Neural cell (in vitro differentiated cells): ENCODE data around the gene SFT2D1. TPM values are rescaled to one million over a fixed set of nuclear protein-coding genes. Genes with fewer than 3 reads are reported as not detected.

Experiments
- H2AFZ ChIP-seq: fragments of 200-600, 300-800 bp; sonication (generic), shearing (Covaris generic); 2 replicates; pipeline ENCODE4 v1.6.0; 2014; ENCODE audit warnings: low read depth, mild to moderate bottlenecking, antibody characterized with exemption, low read length, moderate library complexity
- H3F3A ChIP-seq: fragments of 200-600 bp; shearing (Covaris generic); 2 replicates; pipeline ENCODE4 v1.6.1; 2016; ENCODE audit warnings: mild to moderate bottlenecking, moderate library complexity, mixed read lengths, antibody characterized with exemption, low read length; ENCODE audit not compliant: insufficient read depth, poor library complexity, severe bottlenecking
- H3K27ac ChIP-seq: fragments of 200-600, 300-800 bp; sonication (generic), shearing (Covaris generic); 2 replicates; pipeline ENCODE4 v1.5.1; 2014; ENCODE audit warnings: mild to moderate bottlenecking, low read length, moderate library complexity
- H3K27me3 ChIP-seq: fragments of 300-800, 200-600 bp; sonication (generic), shearing (Covaris generic); 2 replicates; pipeline ENCODE4 v1.6.0; 2014; ENCODE audit warnings: mild to moderate bottlenecking, low read depth, low read length, moderate library complexity; ENCODE audit not compliant: insufficient read depth
- H3K36me3 ChIP-seq: fragments of 300-800, 200-600 bp; sonication (generic), shearing (Covaris generic); 2 replicates; pipeline ENCODE4 v1.5.1; 2014; ENCODE audit warnings: mild to moderate bottlenecking, antibody characterized with exemption, low read length, moderate library complexity; ENCODE audit not compliant: insufficient read depth
- H3K4me2 ChIP-seq: fragments of 300-800, 200-600 bp; sonication (generic), shearing (Covaris generic); 2 replicates; pipeline ENCODE4 v1.6.0; 2014; ENCODE audit warnings: mild to moderate bottlenecking, low read length
- H3K4me3 ChIP-seq: fragments of 300-800, 200-600 bp; sonication (generic), shearing (Covaris generic); 2 replicates; pipeline ENCODE4 v1.5.1; 2014; ENCODE audit warnings: mild to moderate bottlenecking, low read length, moderate library complexity
- H3K79me2 ChIP-seq: fragments of 200-600 bp; shearing (Covaris generic); replicated peaks from 2 replicates; pipeline ENCODE4 v1.6.0; 2014; ENCODE audit warnings: mild to moderate bottlenecking, low read length, moderate library complexity; ENCODE audit not compliant: insufficient read depth
- H3K9ac ChIP-seq: fragments of 300-800, 200-600 bp; sonication (generic), shearing (Covaris generic); 2 replicates; pipeline ENCODE4 v1.6.1; 2016; ENCODE audit warnings: mild to moderate bottlenecking, low read length, mixed read lengths
- H3K9me2 ChIP-seq: fragments of 200-600 bp; shearing (Covaris generic); 2 replicates; pipeline ENCODE4 v1.6.1; 2016; ENCODE audit warnings: mild to moderate bottlenecking, low read length, mixed read lengths; ENCODE audit not compliant: insufficient read depth
- H3K9me3 ChIP-seq: fragments of 200-600, 300-800 bp; sonication (generic), shearing (Covaris generic); 2 replicates; pipeline ENCODE4 v1.6.1; 2016; ENCODE audit warnings: mild to moderate bottlenecking, mixed run types, low read length, moderate library complexity, mixed read lengths
- H4K20me1 ChIP-seq: fragments of 200-600 bp; shearing (Covaris generic); 2 replicates; pipeline ENCODE4 v1.6.1; 2016; ENCODE audit warnings: mild to moderate bottlenecking, mixed run types; ENCODE audit not compliant: insufficient read depth
- EP300 ChIP-seq: fragments of 450-650 bp; conservative IDR thresholded peaks from 2 replicates; pipeline ENCODE4 v1.6.1; 2014; ENCODE audit warnings: antibody characterized with exemption, mild to moderate bottlenecking, moderate library complexity; ENCODE audit not compliant: poor library complexity, severe bottlenecking
- EZH2 ChIP-seq: fragments of 200-600, 300-800 bp; shearing (Covaris generic), sonication (generic); IDR thresholded peaks from 2 replicates; pipeline ENCODE4 v1.6.1; 2014; ENCODE audit warnings: antibody characterized with exemption, low read length, borderline replicate concordance, mild to moderate bottlenecking; ENCODE audit not compliant: insufficient read depth, poor library complexity, severe bottlenecking
- MXI1 ChIP-seq: fragments of 450-650 bp; conservative IDR thresholded peaks from 2 replicates; pipeline ENCODE4 v1.6.1; 2014; ENCODE audit warnings: antibody characterized with exemption, mild to moderate bottlenecking; ENCODE audit not compliant: poor library complexity, severe bottlenecking
- POLR2AphosphoS5 ChIP-seq: IDR thresholded peaks from 2 replicates; pipeline ENCODE4 v1.6.1; 2012
- RAD21 ChIP-seq: fragments of 450-650 bp; conservative IDR thresholded peaks from 2 replicates; pipeline ENCODE4 v1.6.1; 2014; ENCODE audit warnings: antibody characterized with exemption, mild to moderate bottlenecking, moderate library complexity
- SMC3 ChIP-seq: fragments of 450-650 bp; conservative IDR thresholded peaks from 2 replicates; pipeline ENCODE4 v1.6.1; 2014; ENCODE audit warnings: antibody characterized with exemption, mild to moderate bottlenecking, moderate library complexity; ENCODE audit not compliant: poor library complexity
- TAF1 ChIP-seq: IDR thresholded peaks from 2 replicates; pipeline ENCODE4 v1.6.1; 2012; ENCODE audit warnings: low read depth
- polyA plus RNA-seq: library from polyadenylated mRNA; depleted of rRNA; stranded (reverse); fragments of >200 nt; gene quantifications from 2 replicates; pipeline ENCODE4 v1.2.3, GENCODE V29; 2014
- TF ChIP-seq, protein P1 (sequence below): IDR thresholded peaks from 2 replicates; pipeline ENCODE4 v1.6.1; 2012; ENCODE audit warnings: borderline replicate concordance
- TF ChIP-seq, protein P2 (sequence below): fragments of 450-650 bp; IDR thresholded peaks from 2 replicates; pipeline ENCODE4 v1.5.1; 2014; ENCODE audit warnings: antibody characterized with exemption, mild to moderate bottlenecking, moderate library complexity; ENCODE audit not compliant: poor library complexity, severe bottlenecking

Gene SFT2D1
- polyA plus RNA-seq, 1 donor from 2014 or later, result 81.7 TPM

GRCh38 chr6:166331503-166332415 is 10.6 kb downstream of the SFT2D1 start:
- H4K20me1 ChIP-seq, result no peaks in the 10 kb centered on the region
- H3K27ac ChIP-seq, result no peak overlapping the region
- no peak overlapping the region for H3K9ac ChIP-seq
- H3K36me3 ChIP-seq, result no peaks in the 10 kb centered on the region
- H3K9me3 ChIP-seq, result no peaks in the 10 kb centered on the region
- H3K79me2 ChIP-seq, result peaks cover 17% of the 10 kb centered on the region
- no peak overlapping the region for H3K4me2 ChIP-seq
- no peaks in the 10 kb centered on the region for H3K27me3 ChIP-seq
- no peaks in the 10 kb centered on the region for H3F3A ChIP-seq
- no peak overlapping the region for H3K4me3 ChIP-seq
- TF ChIP-seq, protein P1, sequence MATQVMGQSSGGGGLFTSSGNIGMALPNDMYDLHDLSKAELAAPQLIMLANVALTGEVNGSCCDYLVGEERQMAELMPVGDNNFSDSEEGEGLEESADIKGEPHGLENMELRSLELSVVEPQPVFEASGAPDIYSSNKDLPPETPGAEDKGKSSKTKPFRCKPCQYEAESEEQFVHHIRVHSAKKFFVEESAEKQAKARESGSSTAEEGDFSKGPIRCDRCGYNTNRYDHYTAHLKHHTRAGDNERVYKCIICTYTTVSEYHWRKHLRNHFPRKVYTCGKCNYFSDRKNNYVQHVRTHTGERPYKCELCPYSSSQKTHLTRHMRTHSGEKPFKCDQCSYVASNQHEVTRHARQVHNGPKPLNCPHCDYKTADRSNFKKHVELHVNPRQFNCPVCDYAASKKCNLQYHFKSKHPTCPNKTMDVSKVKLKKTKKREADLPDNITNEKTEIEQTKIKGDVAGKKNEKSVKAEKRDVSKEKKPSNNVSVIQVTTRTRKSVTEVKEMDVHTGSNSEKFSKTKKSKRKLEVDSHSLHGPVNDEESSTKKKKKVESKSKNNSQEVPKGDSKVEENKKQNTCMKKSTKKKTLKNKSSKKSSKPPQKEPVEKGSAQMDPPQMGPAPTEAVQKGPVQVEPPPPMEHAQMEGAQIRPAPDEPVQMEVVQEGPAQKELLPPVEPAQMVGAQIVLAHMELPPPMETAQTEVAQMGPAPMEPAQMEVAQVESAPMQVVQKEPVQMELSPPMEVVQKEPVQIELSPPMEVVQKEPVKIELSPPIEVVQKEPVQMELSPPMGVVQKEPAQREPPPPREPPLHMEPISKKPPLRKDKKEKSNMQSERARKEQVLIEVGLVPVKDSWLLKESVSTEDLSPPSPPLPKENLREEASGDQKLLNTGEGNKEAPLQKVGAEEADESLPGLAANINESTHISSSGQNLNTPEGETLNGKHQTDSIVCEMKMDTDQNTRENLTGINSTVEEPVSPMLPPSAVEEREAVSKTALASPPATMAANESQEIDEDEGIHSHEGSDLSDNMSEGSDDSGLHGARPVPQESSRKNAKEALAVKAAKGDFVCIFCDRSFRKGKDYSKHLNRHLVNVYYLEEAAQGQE, result no peak
- TF ChIP-seq SMC3 (no peak), TAF1 (no peak), POLR2AphosphoS5 (no peak), MXI1 (no peak), RAD21 (no peak), EZH2 (no peak), EP300 (no peak)
- TF ChIP-seq, protein P2, sequence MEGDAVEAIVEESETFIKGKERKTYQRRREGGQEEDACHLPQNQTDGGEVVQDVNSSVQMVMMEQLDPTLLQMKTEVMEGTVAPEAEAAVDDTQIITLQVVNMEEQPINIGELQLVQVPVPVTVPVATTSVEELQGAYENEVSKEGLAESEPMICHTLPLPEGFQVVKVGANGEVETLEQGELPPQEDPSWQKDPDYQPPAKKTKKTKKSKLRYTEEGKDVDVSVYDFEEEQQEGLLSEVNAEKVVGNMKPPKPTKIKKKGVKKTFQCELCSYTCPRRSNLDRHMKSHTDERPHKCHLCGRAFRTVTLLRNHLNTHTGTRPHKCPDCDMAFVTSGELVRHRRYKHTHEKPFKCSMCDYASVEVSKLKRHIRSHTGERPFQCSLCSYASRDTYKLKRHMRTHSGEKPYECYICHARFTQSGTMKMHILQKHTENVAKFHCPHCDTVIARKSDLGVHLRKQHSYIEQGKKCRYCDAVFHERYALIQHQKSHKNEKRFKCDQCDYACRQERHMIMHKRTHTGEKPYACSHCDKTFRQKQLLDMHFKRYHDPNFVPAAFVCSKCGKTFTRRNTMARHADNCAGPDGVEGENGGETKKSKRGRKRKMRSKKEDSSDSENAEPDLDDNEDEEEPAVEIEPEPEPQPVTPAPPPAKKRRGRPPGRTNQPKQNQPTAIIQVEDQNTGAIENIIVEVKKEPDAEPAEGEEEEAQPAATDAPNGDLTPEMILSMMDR, result no peak
- H3K9me2 ChIP-seq, result no peaks in the 10 kb centered on the region
- H2AFZ ChIP-seq, result no peak overlapping the region

GRCh38 chr6:166330612-166331011 is 11.7 kb downstream of the SFT2D1 start:
- Histone ChIP-seq H4K20me1 (no peaks in the 10 kb centered on the region), H3K27me3 (no peaks in the 10 kb centered on the region), H3K79me2 (peaks cover 16% of the 10 kb centered on the region), H3K9me2 (no peaks in the 10 kb centered on the region), H3K9me3 (no peaks in the 10 kb centered on the region), H3K27ac (no peak overlapping the region), H2AFZ (no peak overlapping the region), H3K36me3 (peaks cover under 1% of the 10 kb centered on the region), H3K4me2 (no peak overlapping the region), H3F3A (no peaks in the 10 kb centered on the region), H3K9ac (no peak overlapping the region), H3K4me3 (no peak overlapping the region)
- TF ChIP-seq SMC3, result no peak
- TF ChIP-seq, protein P2, result no peak
- no peak for TF ChIP-seq POLR2AphosphoS5
- TF ChIP-seq, protein P1, result no peak
- no peak for TF ChIP-seq EZH2
- no peak for TF ChIP-seq EP300
- no peak for TF ChIP-seq TAF1
- no peak for TF ChIP-seq MXI1
- no peak for TF ChIP-seq RAD21
